HFF-Myc (cell line): ENCODE data around the gene ADAM22.

Source experiments
- DNase-seq: peaks from one replicate; pipeline ENCODE4 v3.0.0-alpha.2; 2011; ENCODE audit warnings: low read depth; ENCODE audit errors: extremely low read depth
- H3K4me3 ChIP-seq: replicated peaks from 2 replicates; pipeline ENCODE4 v1.5.1; 2011; ENCODE audit warnings: low read depth, mild to moderate bottlenecking, control low read depth, low read length
- TF ChIP-seq, protein P1 (sequence below): IDR thresholded peaks from 2 replicates; pipeline ENCODE4 v1.5.1; 2012; ENCODE audit warnings: mild to moderate bottlenecking, low read depth, low read length, control low read depth; ENCODE audit errors: missing control alignments

ADAM22 gene

DNA sequence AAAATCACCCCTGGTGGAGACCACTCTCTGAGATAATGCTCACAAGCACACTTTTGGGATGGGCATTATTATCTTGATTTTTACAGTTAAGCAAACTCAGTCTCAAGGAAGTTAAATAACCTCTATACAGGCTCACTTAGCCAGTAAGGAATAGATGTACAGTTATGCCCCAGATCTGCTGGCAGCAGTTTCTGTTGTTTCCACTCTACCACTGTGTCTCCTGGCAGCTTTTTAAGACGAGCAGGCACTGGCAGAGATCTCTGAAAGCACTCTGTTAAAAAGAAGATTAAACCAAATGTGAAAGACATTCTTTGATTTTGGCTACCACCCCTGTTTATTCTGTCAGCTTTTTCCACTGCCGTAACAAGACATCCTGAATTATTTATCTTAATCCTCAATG is 212.6 kb downstream of the ADAM22 start:
- H3K4me3 ChIP-seq: no peak overlapping the region
- no peak for DNase-seq
- TF ChIP-seq, protein P1, sequence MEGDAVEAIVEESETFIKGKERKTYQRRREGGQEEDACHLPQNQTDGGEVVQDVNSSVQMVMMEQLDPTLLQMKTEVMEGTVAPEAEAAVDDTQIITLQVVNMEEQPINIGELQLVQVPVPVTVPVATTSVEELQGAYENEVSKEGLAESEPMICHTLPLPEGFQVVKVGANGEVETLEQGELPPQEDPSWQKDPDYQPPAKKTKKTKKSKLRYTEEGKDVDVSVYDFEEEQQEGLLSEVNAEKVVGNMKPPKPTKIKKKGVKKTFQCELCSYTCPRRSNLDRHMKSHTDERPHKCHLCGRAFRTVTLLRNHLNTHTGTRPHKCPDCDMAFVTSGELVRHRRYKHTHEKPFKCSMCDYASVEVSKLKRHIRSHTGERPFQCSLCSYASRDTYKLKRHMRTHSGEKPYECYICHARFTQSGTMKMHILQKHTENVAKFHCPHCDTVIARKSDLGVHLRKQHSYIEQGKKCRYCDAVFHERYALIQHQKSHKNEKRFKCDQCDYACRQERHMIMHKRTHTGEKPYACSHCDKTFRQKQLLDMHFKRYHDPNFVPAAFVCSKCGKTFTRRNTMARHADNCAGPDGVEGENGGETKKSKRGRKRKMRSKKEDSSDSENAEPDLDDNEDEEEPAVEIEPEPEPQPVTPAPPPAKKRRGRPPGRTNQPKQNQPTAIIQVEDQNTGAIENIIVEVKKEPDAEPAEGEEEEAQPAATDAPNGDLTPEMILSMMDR: no peak

DNA sequence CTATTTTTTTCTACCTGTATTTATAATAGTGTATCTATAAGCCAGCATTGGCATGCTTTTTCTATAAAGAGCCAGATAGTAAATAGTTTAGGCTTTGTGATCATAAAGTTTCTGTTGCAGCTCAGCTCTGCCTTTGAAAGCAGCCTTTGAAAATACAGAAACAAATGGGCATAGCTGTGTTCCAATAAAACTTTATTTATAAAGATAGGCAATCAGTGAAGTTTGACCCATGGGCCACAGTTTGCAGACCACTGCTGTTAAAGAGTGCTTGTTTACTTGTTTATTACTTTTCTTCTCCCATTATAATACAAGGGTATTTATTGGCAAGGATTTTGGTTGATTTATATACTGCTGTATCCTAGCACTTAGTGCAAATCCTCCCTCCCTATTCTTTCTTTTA is 213.3 kb downstream of the ADAM22 start:
- H3K4me3 ChIP-seq: no peak overlapping the region
- no peak for DNase-seq
- TF ChIP-seq, protein P1: no peak

DNA sequence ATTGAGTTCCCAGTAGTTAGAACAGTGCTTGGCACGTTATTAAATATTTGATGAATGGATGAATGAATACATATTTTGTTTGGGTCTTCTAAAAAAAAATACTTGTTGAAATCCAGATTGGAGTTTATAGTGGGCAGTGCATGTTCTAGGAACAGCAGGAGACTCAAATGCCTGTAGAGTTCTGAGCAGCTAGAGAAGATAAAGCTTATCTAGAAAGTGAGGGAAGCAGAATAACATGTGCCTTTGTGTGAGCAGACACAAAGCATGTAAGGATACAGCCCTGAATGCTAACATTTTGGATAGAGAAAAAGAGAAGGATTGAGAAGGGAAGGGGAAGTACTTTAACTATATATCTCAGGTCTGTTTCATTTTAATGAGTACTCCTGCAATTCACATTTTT is 213.9 kb downstream of the ADAM22 start:
- no peak overlapping the region for H3K4me3 ChIP-seq

DNA sequence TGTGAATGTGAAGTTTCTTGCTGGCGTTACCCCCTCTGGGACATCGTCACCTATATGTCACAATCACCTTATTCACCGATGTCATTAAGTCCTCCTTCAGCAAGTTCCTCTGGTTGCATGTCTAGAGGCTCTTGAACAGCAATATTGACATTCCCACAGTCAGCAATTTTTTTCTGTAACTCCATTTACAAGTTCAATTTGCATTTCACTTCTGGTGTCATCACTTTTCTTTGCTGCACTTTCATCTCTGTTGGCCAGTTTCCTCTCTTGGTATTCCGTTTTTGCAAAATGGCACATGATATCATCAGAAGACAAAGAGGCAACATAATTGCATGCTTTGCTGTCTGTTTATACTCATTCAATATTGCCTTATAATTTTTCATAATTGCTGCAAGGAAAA is 216.0 kb downstream of the ADAM22 start:
- TF ChIP-seq, protein P1: no peak

More for the DNA sequence above, 213.9 kb downstream of the ADAM22 start:
- TF ChIP-seq, protein P1: no peak
- DNase-seq: no peak

DNA sequence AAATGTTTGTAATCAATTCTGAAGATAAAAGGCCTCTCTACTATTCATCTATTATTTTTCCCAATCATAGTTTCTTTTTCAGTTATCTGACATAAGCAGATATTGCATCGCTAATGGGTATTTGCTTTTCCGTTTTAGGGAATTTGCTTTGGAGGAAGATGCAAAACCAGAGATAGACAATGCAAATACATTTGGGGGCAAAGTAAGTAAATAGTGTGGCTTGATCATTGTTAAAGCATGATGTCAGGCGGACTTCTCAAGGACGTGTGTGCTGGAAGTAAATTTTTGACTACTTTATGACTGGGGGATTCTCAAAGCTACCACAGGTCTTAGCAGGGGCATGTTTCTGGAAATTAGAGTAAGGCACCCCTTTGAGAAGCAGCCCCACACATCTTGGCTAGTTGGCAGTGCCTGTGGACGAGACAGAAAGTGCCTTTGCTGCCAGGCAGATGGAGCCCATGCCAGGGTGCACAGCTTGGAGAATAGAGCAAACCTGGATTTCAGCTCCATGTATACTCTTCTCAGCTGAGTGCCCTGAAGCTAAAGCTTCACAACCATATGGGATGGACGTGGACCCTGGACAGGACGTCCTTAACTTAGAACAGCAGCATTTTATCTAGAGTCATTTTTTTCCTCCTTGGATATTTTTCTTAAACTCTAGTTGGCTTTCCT is 217.2 kb downstream of the ADAM22 start:
- DNase-seq: no peak
- TF ChIP-seq, protein P1: no peak

More for the DNA sequence above, 216.0 kb downstream of the ADAM22 start:
- no peak for DNase-seq
- H3K4me3 ChIP-seq: no peak overlapping the region

DNA sequence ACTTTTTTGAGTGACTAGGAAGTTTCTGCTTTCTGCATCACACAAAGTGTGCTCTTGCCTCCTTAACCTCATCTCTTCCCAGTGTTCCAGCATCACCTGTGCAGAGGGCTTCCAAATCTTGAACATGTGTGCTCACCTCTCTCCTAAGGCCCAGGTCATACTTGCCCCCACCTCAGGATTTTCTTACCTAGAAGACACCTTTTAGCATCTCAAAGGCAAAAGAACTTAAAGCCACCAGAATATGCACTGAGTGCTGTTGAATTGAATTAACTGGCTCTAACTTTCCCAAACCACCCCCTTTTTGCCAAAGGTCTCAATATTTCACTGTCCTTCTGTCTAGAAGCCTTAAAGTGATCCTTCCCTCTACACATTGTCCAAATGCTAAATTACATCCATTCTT is 219.3 kb downstream of the ADAM22 start:
- DNase-seq: no peak
- H3K4me3 ChIP-seq: no peak overlapping the region
- TF ChIP-seq, protein P1: no peak

More for the DNA sequence above, 217.2 kb downstream of the ADAM22 start:
- H3K4me3 ChIP-seq: no peak overlapping the region

DNA sequence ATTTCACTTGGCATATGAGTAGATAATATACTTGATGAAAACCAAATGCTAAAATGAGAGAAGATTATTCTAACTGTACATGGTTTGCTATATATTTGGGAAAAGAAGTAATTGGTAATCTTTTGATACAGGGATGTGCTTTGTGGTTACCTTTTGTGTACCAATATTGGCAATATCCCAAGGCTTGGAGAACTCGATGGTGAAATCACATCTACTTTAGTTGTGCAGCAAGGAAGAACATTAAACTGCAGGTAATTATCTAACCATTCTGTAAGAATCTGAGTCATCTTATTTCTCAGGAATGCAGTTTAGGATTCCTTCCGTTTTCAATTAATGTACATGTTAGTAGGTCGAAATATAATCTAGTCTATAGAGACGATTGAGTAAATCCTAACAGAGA is 221.7 kb downstream of the ADAM22 start:
- no peak for DNase-seq
- no peak overlapping the region for H3K4me3 ChIP-seq
- TF ChIP-seq, protein P1: no peak
